Psoas muscle (tissue), 8 donors: ENCODE data around the gene LRRC55. TPM values are rescaled to one million over a fixed set of nuclear protein-coding genes. Genes with fewer than 3 reads are reported as not detected.

Experiments used
- ATAC-seq, 4 donors: fragments of 200-7000 bp; cut with Tn5 transposase; one replicate each; pipeline ENCODE4 v1.9.1; 2020; ENCODE audit warnings: moderate library complexity in 3 of 4, mild to moderate bottlenecking in 2 of 4
- DNase-seq, 2 donors: peaks; one replicate each; pipeline ENCODE4 v3.0.0-alpha.2; 2020
- H3K27ac ChIP-seq: fragments of 200-600 bp; one replicate; pipeline ENCODE4 v1.8.0; 2022
- H3K27me3 ChIP-seq, 3 donors: fragments of 200-600 bp in 1 of 3; one replicate each; pipeline versions ENCODE4 v1.6.1 to v1.8.0; 2013 to 2022; ENCODE audit warnings: low read length in 2 of 3, mild to moderate bottlenecking in 2 of 3, moderate library complexity in 1 of 3; ENCODE audit not compliant: insufficient read depth in 3 of 3
- H3K36me3 ChIP-seq, 2 donors: fragments of 200-600 bp in 1 of 2; one replicate each; pipeline versions ENCODE4 v1.6.1 to v1.8.0; 2013 to 2022; ENCODE audit warnings: low read depth in 1 of 2, mild to moderate bottlenecking in 1 of 2, moderate library complexity in 1 of 2; ENCODE audit not compliant: insufficient read depth in 1 of 2
- H3K4me1 ChIP-seq: fragments of 200-600 bp; one replicate; pipeline ENCODE4 v1.8.0; 2022
- H3K4me3 ChIP-seq: fragments of 200-600 bp; one replicate; pipeline ENCODE4 v1.8.0; 2022; ENCODE audit warnings: mild to moderate bottlenecking
- H3K9me3 ChIP-seq: fragments of 200-600 bp; one replicate; pipeline ENCODE4 v1.8.0; 2022
- WGBS, 3 donors: extraction: QIAGEN DNeasy Blood & Tissue Kit; methylation state at CpG; one replicate each; pipeline versions ENCODE4 v1.1.6 to v1.1.7; 2013; 5-methylcytosine and 5-hydroxymethylcytosine counted together
- intact Hi-C, 2 donors: fragments of 100-400 bp; cut with DNase I; formaldehyde crosslinking; loops; one replicate each; pipeline versions ENCODE4 v1.11.0 to v1.14.2; 2022
- polyA plus RNA-seq, 3 donors: library from polyadenylated mRNA; stranded (reverse); fragments of 200-250 nt; gene quantifications; one replicate each; pipeline ENCODE4 v1.2.3, GENCODE V29; 2013
- total RNA-seq, 4 donors: library from RNA; stranded (reverse); fragmentation: NEBNext Ultra II Directional in 2 of 4; extraction: Animal tissue kit (Norgen Biotek cat#: 25700) in 2 of 4; gene quantifications; one replicate each; pipeline versions ENCODE4 v1.2.1 to v1.2.4, GENCODE V29; 2021 to 2023
- TF ChIP-seq, protein P1 (sequence below): fragments of 200-600 bp; IDR thresholded peaks from one replicate; pipeline ENCODE4 v1.8.0; 2022; ENCODE audit warnings: antibody characterized with exemption
- donor health status: healthy with polysubstance abuse.
- donor health status: DM: no; HTN: no; CAD: no; lungs with moderate emphysema.
- donor health status: Bipolar disorder and iron deficiency.
- donor health status: healthy.
- donor health status: DM: yes; HTN: yes; CAD: no.
- donor health status: DM: no; HTN: no; CAD: no.
- donor health status: DM: no; HTN: no; CAD: no.
- donor health status: DM: yes; HTN: yes; CAD: no.

The LRRC55 gene
- total and polyA plus RNA-seq, 7 donors = 0.04 to 0.27 (median 0.08) TPM

DNA sequence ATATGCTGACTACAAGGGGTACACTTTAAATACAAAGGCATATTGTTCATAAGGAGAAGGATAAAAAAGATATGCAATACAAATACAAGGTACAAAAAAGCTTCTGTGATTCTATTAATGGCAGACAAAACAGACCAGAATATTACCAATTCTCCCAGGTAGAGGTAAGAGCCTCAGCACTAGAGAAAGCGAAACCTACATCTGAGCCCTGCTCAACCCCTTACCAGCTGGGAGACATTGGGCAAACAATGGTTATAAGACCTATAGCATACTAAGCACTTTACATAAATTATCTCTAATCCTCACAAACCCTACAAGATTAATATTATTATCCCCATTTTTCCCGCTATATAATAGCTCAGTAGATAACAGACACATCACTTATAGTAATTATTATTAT, 41.2 kb upstream of the LRRC55 start:
- H3K9me3 ChIP-seq = no peaks in the 10 kb centered on the region
- ATAC-seq (no peak), DNase-seq (no peak)
- no peaks in the 10 kb centered on the region for H3K36me3 ChIP-seq
- H3K27ac ChIP-seq = no peak overlapping the region
- 64 to 74% (median 73%) methylated on average over 2 of the region's 2 CpGs for WGBS, 3 donors
- TF ChIP-seq, protein P1, sequence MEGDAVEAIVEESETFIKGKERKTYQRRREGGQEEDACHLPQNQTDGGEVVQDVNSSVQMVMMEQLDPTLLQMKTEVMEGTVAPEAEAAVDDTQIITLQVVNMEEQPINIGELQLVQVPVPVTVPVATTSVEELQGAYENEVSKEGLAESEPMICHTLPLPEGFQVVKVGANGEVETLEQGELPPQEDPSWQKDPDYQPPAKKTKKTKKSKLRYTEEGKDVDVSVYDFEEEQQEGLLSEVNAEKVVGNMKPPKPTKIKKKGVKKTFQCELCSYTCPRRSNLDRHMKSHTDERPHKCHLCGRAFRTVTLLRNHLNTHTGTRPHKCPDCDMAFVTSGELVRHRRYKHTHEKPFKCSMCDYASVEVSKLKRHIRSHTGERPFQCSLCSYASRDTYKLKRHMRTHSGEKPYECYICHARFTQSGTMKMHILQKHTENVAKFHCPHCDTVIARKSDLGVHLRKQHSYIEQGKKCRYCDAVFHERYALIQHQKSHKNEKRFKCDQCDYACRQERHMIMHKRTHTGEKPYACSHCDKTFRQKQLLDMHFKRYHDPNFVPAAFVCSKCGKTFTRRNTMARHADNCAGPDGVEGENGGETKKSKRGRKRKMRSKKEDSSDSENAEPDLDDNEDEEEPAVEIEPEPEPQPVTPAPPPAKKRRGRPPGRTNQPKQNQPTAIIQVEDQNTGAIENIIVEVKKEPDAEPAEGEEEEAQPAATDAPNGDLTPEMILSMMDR = no peak
- no peaks in the 10 kb centered on the region for H3K4me1 ChIP-seq
- H3K27me3 ChIP-seq = no peaks in the 10 kb centered on the region
- no peak overlapping the region for H3K4me3 ChIP-seq
- intact Hi-C loops = no loop called here

DNA sequence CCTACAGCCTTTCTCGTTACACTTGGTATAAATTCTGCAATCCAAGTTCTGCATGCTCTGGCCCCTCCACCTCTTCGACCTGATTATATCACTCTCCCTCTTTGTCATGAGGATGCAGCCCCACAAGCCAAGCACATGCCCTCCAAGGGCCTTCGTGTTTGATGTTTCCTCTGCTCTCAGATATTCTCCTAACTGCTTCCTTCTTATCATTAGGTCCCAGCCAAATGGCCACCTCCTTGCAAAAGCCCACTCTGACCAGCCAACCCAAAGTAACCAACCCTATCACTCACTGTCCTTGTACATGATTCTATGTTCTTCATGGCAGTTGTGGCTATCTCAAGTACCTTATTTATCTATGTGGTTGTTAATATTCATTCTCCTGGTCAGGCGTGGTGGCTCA, 38.3 kb upstream of the LRRC55 start:
- H3K27me3 ChIP-seq = no peaks in the 10 kb centered on the region
- TF ChIP-seq, protein P1 = no peak
- H3K4me1 ChIP-seq = no peaks in the 10 kb centered on the region
- 81 to 89% (median 89%) methylated on average over 4 of the region's 4 CpGs for WGBS, 3 donors
- no peak overlapping the region for H3K27ac ChIP-seq
- no peaks in the 10 kb centered on the region for H3K9me3 ChIP-seq
- no peak for DNase-seq
- ATAC-seq = no peak
- H3K4me3 ChIP-seq = no peak overlapping the region
- H3K36me3 ChIP-seq = no peaks in the 10 kb centered on the region
- intact Hi-C loops = no loop called here

DNA sequence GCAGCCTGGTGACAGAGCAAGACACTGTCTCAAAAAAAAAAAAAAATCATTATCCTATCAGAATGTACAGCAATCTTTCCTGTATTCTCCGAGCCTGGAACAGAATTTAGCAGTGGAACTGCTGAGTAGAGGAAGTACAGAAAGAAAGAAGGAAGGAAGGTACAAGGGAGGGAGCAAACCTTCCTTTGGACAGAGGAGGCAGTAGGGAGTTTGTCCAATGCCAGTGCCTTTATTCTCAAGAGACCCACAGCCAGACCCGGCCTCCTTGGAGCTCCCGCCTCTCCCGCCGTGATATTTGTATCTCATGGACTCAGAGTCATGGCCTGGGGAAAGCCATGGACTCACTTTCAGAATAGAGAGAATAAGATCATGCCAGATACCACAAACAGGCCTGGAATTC, 37.7 kb upstream of the LRRC55 start:
- no peak for DNase-seq
- intact Hi-C loops = no loop called here
- H3K9me3 ChIP-seq = no peaks in the 10 kb centered on the region
- H3K4me1 ChIP-seq = no peaks in the 10 kb centered on the region
- H3K27ac ChIP-seq = no peak overlapping the region
- TF ChIP-seq, protein P1 = no peak
- WGBS, 3 donors = 70 to 83% (median 74%) methylated on average over 2 to 5 of the region's 5 CpGs
- H3K27me3 ChIP-seq = no peaks in the 10 kb centered on the region
- H3K4me3 ChIP-seq = no peak overlapping the region
- no peaks in the 10 kb centered on the region for H3K36me3 ChIP-seq
- no peak for ATAC-seq

DNA sequence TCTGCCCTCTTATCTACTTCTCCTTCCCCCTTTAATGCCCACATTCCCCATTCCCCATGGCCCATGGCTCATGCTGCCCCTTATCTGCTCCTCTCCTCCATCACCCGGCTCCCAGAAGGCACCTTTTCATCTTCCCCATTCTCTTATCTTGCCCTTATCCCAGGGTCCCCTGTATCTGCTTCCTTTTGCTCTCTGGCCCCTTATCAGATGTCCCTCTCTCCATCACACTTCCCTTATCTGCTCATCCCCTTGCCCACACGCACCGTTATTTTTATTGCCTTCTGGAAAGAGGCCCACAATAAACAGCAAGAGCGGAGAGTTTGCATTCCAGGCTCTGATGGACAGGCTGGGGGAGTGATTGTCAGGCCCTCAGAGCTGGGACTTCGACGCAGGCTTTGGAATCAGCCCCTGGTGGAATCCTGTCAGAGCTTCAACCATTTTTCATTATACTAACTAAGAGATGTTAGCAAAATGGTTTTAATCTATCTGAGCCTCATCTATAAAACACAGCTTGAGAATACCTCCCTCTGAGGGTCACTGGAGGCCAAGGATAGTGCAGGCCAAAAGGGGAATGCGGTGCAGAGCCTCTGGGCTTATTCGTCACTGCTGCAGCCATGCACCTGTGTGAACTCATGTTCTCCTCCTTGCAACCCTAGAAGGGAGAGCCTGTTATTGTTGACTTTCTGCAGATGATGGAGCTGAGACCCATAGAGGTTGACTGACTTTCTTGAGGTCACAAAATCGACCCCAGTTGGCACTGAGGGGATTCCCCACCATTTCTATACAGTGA, 37.0 kb upstream of the LRRC55 start:
- H3K9me3 ChIP-seq = no peaks in the 10 kb centered on the region
- no peaks in the 10 kb centered on the region for H3K27me3 ChIP-seq
- H3K4me1 ChIP-seq = no peaks in the 10 kb centered on the region
- intact Hi-C loops = no loop called here
- TF ChIP-seq, protein P1 = no peak
- DNase-seq (no peak), ATAC-seq (no peak)
- WGBS, 3 donors = 45 to 49% (median 46%) methylated on average over 9 of the region's 9 CpGs
- no peak overlapping the region for H3K4me3 ChIP-seq
- H3K36me3 ChIP-seq = no peaks in the 10 kb centered on the region
- H3K27ac ChIP-seq = no peak overlapping the region

DNA sequence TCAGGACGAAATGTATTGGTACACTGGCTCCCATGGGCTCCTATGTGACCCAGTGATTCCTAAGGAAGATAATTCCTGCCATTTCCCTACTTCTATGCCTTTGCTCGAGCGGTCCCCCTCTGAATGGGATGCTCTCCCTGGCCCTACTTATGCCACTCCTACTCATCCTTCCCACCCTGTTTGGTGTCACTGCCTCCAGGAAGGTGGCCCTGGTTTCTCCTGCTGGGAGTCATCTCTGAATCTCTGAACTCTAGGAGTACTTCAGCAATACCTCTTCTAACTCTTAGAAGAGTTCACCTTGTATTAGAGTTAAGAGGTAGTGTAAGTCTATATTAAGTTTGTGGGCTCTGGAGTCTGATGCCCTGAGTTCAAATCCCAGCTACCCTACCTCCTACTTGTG, 35.5 kb upstream of the LRRC55 start:
- DNase-seq = no peak
- Histone ChIP-seq H3K4me1 (no peaks in the 10 kb centered on the region), H3K4me3 (no peak overlapping the region), H3K36me3 (no peaks in the 10 kb centered on the region), H3K27me3 (no peaks in the 10 kb centered on the region), H3K9me3 (no peaks in the 10 kb centered on the region), H3K27ac (no peak overlapping the region)
- intact Hi-C loops = no loop called here
- TF ChIP-seq, protein P1 = no peak
- no peak for ATAC-seq
- WGBS, 3 donors = 86 to 100% (median 92%) methylated on average over 3 of the region's 3 CpGs
